DOHH2 (cell line): ENCODE measurements around the gene NEK4.

Source experiments
- EZH2phosphoT487 ChIP-seq: fragments of 200-600 bp; sonication (generic); IDR thresholded peaks from 2 replicates; pipeline ENCODE4 v1.6.1; 2017; ENCODE audit warnings: borderline replicate concordance, mild to moderate bottlenecking, antibody characterized with exemption, low read length, moderate library complexity, mixed read lengths
- TF ChIP-seq, protein P1 (sequence below): fragments of 200-600 bp; sonication (generic); IDR thresholded peaks from one replicate; pipeline ENCODE4 v1.5.1; 2014; ENCODE audit warnings: antibody characterized with exemption, mild to moderate bottlenecking, low read depth, low read length; ENCODE audit not compliant: poor library complexity, severe bottlenecking

DNA sequence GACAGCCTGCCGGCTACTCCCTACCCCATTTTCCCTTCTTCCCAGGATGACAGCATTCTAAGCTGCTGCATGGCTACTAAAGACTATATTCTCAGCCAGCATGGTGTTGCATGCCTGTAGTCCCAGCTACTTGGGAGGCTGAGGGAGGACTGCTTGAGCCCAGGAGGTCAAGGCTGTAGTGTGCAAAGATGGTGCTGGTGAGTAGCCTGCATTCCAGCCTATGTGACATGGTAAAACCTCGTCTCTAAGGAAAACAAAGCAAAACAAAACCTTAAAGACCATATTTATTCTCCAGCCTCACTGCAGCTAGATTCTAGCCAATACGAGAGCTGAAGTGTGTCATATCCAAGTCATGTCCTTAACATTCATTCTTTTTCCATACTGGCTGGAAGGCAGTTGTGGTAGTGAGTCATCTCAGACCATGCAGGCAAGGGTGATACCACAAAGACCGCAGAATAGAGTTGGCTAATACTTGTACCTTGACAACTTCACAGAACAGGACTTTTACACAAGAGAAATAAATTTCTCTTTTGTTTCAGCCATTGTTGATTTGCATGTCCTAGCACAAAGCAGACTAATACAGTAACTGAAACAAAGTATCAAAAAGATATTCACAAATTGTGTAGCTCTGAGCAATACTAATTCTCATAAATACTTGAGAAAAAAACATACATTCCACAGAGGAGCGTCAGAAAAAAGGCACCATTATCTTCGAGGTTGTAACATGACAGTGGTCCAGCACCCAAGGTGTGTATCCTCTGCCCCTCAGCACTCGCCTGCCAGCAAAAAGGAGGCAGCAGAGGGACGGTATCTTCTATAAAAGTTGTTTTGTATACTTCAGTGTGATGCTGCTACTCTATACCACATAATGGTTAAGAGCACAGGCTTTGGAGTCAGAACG, 99.9 kb downstream of the NEK4 start:
- TF ChIP-seq, protein P1, sequence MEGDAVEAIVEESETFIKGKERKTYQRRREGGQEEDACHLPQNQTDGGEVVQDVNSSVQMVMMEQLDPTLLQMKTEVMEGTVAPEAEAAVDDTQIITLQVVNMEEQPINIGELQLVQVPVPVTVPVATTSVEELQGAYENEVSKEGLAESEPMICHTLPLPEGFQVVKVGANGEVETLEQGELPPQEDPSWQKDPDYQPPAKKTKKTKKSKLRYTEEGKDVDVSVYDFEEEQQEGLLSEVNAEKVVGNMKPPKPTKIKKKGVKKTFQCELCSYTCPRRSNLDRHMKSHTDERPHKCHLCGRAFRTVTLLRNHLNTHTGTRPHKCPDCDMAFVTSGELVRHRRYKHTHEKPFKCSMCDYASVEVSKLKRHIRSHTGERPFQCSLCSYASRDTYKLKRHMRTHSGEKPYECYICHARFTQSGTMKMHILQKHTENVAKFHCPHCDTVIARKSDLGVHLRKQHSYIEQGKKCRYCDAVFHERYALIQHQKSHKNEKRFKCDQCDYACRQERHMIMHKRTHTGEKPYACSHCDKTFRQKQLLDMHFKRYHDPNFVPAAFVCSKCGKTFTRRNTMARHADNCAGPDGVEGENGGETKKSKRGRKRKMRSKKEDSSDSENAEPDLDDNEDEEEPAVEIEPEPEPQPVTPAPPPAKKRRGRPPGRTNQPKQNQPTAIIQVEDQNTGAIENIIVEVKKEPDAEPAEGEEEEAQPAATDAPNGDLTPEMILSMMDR, result no peak
- TF ChIP-seq EZH2phosphoT487, result no peak
